GM19193 (cell line): Measurements from ENCODE around the gene ELAPOR2.

Source experiments
- POLR2A ChIP-seq: IDR thresholded peaks from 4 replicates; pipeline ENCODE4 v1.6.1; 2011; ENCODE audit not compliant: insufficient read depth, insufficient read length; ENCODE audit errors: extremely low read depth

Gene ELAPOR2, protein sequence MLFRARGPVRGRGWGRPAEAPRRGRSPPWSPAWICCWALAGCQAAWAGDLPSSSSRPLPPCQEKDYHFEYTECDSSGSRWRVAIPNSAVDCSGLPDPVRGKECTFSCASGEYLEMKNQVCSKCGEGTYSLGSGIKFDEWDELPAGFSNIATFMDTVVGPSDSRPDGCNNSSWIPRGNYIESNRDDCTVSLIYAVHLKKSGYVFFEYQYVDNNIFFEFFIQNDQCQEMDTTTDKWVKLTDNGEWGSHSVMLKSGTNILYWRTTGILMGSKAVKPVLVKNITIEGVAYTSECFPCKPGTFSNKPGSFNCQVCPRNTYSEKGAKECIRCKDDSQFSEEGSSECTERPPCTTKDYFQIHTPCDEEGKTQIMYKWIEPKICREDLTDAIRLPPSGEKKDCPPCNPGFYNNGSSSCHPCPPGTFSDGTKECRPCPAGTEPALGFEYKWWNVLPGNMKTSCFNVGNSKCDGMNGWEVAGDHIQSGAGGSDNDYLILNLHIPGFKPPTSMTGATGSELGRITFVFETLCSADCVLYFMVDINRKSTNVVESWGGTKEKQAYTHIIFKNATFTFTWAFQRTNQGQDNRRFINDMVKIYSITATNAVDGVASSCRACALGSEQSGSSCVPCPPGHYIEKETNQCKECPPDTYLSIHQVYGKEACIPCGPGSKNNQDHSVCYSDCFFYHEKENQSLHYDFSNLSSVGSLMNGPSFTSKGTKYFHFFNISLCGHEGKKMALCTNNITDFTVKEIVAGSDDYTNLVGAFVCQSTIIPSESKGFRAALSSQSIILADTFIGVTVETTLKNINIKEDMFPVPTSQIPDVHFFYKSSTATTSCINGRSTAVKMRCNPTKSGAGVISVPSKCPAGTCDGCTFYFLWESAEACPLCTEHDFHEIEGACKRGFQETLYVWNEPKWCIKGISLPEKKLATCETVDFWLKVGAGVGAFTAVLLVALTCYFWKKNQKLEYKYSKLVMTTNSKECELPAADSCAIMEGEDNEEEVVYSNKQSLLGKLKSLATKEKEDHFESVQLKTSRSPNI

DNA sequence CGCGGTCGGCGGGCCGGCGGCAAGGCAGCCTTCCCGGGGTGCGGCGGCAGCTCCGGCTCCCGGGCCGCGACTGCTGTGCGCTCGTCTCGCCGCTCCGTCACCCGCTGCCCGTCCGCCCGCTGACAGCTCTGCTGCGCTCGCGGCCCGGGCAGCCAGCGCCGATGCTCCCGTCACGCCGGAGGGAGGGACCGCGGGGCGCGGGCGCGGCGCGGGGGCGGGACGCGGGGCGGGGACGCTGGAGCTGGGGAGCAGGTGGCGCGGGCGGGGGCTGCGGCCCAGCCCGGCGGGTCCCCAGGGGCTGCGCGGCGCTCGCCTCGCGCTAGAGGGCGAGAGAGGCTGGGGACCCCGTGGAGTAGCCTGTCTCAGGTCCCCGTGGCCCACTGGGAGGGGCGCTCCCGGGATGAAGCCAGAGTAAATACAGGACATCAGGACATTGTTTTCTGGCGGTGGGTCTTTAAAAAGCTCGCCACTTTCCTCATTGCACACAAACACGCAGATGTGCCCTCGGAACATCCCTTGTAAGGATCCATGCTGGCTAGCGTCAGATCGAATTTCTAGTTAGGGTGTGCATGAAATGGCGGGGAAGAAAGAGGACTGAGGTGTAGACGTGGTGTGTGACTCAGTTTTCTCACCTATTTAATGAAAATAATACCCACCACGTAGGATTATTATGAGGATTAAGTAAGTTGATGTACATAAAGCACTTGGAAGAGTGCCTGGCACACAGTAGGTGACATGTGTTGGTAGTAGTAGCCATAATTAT, at the start of gene ELAPOR2:
Gene ELAPOR2, minus strand, starts transcription at position 130 of the 763 bp plus-strand sequence. CDS start 141 bp downstream, outside the sequence.
- TF ChIP-seq POLR2A = peak; percentile 67

DNA sequence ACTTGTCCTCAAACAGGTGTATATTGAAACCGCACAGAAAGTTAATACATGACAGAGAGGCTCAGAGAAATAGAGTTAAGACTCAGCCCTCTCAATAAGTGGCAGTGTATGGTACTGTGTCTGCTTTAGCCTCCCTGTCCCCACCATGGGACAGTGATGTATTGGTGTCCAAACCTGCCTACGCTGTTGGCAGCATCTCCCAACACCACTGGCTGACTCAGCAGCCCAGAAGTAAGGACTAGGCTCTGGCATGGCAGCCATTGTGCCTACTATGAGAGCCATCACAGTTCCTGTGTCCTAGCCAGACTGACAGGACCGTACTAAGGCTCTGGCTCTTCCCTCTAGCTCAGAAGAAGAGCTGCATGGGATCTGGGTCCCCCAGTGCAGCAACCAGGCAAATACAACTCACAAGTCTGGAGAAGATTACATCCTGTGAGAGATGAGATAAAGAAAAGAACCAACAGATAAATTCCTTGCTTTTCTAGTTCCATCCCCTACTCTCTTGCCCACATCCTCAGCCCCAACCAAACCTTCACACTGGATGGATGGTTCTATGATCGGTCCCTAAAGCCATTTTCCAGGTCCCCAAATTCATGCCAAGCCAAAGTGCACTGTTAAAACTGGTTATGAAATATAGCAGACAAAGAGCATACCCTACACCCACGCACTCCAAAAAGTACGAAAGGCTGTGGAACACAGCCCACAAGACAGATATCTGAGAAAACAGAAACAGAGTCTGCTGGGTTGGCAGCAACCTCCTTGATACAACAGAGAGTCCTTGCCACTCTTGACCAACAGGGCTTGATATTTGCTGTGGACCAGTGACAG, 48.7 kb upstream of the ELAPOR2 start:
- no peak for TF ChIP-seq POLR2A

DNA sequence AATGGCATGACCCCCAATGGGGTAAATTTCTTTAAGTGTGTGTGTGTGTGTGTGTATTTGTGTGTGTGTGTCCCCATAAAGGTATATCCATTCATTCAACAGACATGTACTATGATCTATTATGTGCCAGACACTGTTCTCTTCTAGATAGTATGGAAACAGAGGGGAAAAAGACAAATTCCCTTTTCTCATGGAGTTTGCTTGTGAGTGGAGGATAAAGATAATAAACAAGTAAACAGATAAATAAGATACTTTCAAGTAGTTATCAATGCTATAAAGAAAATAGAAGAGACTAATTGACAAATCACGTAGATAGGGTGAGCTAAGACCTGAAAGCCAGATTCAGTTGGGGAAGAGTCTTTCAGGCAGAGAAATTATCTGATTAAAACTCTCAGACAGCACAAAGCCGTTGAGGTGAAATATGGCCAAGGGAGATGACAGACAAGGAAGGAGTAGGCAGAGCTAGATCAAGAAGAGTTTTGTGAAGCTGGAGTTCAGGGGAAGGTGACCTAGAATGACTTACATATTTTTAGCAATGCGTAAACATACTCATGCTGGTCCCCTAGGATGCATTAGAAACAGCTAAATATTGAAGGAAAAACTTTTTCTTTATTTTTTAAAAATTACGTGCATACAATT, 47.6 kb upstream of the ELAPOR2 start:
- TF ChIP-seq POLR2A = no peak

DNA sequence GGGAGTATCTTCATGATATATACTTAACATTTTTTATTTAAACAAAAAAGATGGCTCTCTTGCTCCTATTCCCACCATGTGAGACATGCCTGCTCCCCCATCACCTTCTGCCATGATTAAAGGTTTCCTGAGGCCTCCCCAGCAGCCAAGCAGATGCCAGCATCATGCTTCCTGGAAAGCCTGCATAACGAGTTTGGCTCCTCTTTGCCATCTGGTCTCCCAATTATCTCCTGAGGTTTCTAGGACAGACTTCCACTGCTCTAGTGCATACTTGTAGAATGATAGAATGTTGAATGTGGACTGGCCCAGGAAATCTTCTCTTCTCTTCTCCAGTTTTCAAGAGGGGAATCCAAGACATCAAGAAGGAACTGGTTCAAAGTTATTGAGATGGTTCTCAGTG, 45.9 kb upstream of the ELAPOR2 start:
- no peak for TF ChIP-seq POLR2A

DNA sequence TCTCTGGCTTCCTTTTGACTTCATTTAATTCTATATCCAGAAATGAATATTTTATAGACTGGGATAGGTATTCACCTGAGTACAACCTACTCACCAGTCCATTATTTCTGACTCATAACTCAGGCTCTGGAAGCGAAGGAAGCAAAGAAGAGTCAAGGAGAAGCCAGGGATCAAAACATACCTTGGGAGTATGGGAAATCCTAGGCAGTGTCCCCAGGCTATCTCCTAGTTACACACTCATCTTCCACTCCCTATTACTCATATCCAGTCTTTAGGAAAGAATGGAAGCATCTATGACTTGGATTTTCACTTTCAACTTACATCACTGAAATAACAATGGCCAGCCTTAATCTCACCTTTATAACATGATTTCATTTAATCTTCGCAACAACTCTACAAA, 40.9 kb upstream of the ELAPOR2 start:
- TF ChIP-seq POLR2A = no peak

DNA sequence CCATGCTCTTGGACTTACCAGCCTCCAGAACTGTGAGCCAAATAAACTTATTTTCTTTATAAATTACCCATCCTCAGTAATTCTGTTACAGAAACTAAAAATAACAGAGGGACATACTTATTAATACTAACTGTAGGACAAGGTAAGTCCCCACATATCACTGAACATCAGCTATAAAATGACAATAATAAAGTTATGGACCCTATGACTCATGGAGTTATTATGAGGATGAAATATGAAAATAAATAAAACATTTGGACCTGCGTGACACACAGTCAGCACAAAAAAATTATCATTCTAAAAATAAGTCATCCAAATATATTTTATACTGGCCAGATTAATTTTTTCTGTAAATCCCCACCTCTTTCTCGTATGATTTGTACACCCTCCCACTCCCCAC, 34.9 kb upstream of the ELAPOR2 start:
- no peak for TF ChIP-seq POLR2A

DNA sequence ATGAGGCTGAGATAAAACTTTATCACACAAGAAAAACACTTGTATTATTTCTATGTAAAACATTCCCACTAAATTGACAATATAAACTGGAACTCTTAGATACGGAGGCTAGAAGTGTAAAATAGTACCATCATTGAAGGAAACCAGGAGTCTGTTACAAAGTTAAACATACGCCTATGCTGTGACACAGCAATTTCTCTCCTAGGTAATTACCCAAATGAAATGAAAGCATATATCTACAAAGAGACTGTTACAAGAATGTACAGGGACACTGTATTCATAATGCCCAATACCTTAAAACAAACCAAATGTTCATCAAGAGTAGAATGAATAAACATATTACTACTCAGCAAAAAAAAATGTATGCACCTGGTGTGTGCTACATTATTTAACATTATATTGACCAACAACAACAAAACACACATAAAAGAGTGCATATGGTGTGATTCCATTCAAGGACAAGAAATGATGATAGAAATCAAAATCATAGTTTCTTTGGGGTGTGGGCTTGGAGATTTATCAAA, 33.2 kb upstream of the ELAPOR2 start:
- no peak for TF ChIP-seq POLR2A

DNA sequence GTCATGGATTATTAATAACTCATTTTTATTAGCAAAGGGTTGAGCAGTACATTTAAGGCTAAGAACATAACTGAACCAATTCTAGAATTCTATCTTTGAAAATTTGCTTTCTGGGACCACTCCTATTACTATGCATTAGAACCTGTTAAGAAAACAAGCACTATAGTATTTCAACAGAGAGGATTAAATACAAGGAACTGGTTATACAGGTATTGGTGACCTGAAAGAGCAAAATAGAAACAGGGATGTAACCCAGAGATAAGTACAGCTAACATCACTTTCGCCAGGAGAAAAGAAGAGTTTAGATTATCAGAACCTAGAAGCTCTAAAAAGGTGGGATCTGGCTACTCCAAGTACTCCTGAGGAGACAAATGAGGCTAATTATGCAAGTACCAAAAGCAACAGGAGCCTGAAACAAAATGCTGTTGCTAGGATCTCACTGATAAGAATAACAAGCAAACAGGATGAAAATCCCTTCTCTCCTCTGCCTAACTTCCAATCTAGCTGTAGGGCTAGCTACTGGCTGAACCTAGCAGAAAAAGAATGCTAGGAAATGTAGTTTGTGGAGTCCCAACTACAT, 32.1 kb upstream of the ELAPOR2 start:
- TF ChIP-seq POLR2A = no peak

DNA sequence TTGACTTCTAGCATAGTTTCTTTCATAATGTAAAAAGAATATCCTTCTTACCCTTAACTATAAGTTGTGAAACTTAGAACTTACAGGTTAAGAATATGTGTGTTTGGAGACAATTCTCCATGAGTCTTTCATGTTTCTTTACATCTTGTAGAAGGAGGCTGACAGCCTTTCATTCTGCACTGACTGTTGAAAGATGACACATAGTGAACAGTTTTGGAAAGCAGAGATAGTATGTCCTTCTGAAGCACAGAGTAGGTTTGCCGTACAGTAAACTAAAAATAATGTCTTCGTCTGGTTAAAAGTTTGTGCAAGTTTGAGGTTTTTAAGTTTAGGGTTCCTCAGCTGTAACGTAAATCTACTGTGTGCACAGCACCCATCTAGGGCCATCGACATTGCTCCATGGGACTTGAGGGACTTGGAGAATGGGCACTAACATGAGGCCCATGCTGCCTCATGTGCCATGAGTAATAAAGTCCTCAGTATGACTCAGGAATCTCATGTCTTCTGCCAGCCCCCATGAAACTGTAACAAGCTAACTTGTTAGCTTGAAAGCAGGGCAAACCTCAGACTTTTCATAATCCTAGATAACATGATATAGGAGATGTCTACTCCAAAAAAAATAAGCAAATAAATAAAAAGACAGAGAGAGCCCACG, 24.5 kb upstream of the ELAPOR2 start:
- TF ChIP-seq POLR2A = no peak

DNA sequence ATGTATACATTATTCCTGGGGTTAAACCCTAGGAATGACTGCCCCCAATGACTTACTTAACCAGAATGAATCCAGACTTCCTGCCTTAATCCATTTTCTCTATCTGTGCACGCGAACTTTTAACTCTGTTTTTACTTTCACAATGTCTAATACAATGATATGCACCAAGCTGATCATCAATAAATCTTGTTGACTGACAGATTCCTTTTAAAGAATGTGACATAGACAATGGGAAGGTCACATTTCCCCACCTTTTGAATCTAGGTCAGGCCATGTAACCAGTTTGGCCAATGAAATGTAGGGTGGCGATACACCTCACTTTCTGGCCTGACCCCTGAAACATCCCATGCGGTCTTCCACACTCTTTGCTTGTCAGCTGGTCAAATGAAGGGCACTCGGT, 23.2 kb upstream of the ELAPOR2 start:
- no peak for TF ChIP-seq POLR2A

DNA sequence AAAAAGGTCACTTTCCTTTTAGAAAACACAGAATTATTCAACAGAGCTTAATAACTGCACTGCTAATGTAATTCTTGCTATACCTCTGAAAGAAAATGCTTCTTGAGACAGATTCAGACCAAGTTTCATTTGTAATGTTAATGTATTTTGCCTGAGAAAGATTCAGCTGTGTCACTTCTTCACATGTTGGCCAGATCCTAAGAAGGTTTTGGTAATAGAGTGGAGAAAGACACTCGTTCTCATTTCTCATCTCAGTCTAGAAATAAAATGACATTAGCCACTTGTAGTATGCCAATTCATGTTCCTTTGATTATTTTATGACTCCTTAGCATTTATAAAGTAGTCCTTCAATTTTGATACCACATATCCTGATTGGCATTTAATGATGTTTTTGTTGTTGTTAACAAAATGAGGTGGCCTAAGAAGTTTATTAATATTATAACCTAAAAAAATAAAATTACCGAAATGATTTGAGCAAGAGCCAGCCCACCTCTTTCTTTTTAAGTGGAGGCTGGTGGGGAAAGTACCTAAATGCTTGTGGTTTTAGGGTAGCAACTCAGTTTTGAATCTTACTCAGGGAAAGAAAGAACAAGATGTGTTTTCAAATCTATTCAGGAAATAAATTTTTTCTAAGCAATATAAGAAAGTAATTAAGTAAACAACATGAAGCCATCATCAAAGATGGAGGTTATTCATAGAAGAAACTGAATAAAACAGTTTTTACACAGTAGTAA, 16.4 kb upstream of the ELAPOR2 start:
- TF ChIP-seq POLR2A = no peak

DNA sequence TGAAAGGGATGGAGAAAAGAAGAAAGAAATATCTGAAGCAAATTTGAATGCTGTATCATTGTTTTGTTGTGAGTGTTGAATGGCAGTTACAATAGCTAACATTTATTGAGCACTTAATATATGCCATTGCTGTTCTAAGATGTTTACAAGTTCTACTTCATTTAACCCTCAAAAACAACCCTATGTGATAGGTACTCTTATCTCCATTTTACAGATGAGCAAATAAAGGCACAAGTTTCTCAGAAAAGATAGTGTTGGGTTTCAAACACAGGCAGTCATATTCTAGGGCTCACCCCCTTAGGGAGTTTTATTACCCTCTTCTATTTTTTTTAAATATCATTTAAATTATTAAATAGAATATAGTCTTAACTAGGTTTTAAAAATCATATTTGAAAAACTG, 8.3 kb upstream of the ELAPOR2 start:
- TF ChIP-seq POLR2A = no peak
